Karpas-422 (cell line): ENCODE data around the gene BNIP2. TPM values are rescaled to one million over a fixed set of nuclear protein-coding genes. Genes with fewer than 3 reads are reported as not detected.

Experiments used
- DNase-seq: peaks from one replicate; pipeline ENCODE4 v3.0.0-alpha.2; 2015
- H2AFZ ChIP-seq: fragments of 200-600 bp; sonication (generic); 2 replicates; pipeline ENCODE4 v1.6.1; 2014; ENCODE audit warnings: antibody characterized with exemption, low read length, mixed read lengths
- H3K27ac ChIP-seq: fragments of 200-600 bp; sonication (generic); 2 replicates; pipeline ENCODE4 v1.5.1; 2014; ENCODE audit warnings: mild to moderate bottlenecking, low read length, moderate library complexity
- H3K27me3 ChIP-seq: fragments of 200-600 bp; sonication (generic); 2 replicates; pipeline ENCODE4 v1.6.1; 2014; ENCODE audit warnings: low read length, mixed read lengths
- H3K36me3 ChIP-seq: fragments of 200-600 bp; sonication (generic); 2 replicates; pipeline ENCODE4 v1.6.1; 2014; ENCODE audit warnings: low read length, mixed read lengths; ENCODE audit not compliant: insufficient read depth
- H3K4me1 ChIP-seq: fragments of 200-600 bp; sonication (generic); 2 replicates; pipeline ENCODE4 v1.6.1; 2014; ENCODE audit warnings: mild to moderate bottlenecking, low read length, mixed read lengths
- H3K4me2 ChIP-seq: fragments of 200-600 bp; sonication (generic); 2 replicates; pipeline ENCODE4 v1.6.1; 2014; ENCODE audit warnings: low read length, low read depth, mild to moderate bottlenecking; ENCODE audit not compliant: poor library complexity, severe bottlenecking
- H3K4me3 ChIP-seq: fragments of 200-600 bp; sonication (generic); 2 replicates; pipeline ENCODE4 v1.5.1; 2014; ENCODE audit warnings: mild to moderate bottlenecking, antibody characterized with exemption, low read length, mixed read lengths
- H3K79me2 ChIP-seq: fragments of 200-600 bp; sonication (generic); 2 replicates; pipeline ENCODE4 v1.6.1; 2014; ENCODE audit warnings: mild to moderate bottlenecking, low read length, mixed read lengths
- H3K9ac ChIP-seq: fragments of 200-600 bp; sonication (generic); 2 replicates; pipeline ENCODE4 v1.6.0; 2014; ENCODE audit warnings: low read length
- H3K9me2 ChIP-seq: fragments of 200-600 bp; sonication (generic), shearing (Covaris generic); replicated peaks from 2 replicates; pipeline ENCODE4 v1.6.0; 2014; ENCODE audit warnings: mild to moderate bottlenecking, low read length, moderate library complexity; ENCODE audit not compliant: insufficient read depth
- H3K9me3 ChIP-seq: fragments of 300-700, 200-600 bp; sonication (generic); 2 replicates; pipeline ENCODE4 v1.6.1; 2014; ENCODE audit warnings: low read length, mixed read lengths
- H4K20me1 ChIP-seq: fragments of 200-600 bp; sonication (generic); 2 replicates; pipeline ENCODE4 v1.6.1; 2014; ENCODE audit warnings: mild to moderate bottlenecking, antibody characterized with exemption, low read length, low read depth; ENCODE audit not compliant: insufficient read depth
- total RNA-seq: library from RNA; depleted of rRNA; stranded (reverse); fragments of >200 nt; shearing (Covaris generic); gene quantifications from 2 replicates; pipeline ENCODE4 v1.2.3, GENCODE V29; 2014; ENCODE audit warnings: low replicate concordance

The BNIP2 gene
- total RNA-seq, 1 experiment from 2014 or later: 93.4 TPM

- Histone ChIP-seq H3K4me1 (peaks cover 2% of the 10 kb centered on the region), H3K9me2 (no peaks in the 10 kb centered on the region), H3K9me3 (no peaks in the 10 kb centered on the region), H3K27ac (no peak overlapping the region), H3K36me3 (peaks cover 67% of the 10 kb centered on the region), H3K79me2 (peaks cover 69% of the 10 kb centered on the region), H2AFZ (no peak overlapping the region), H3K4me3 (no peak overlapping the region), H3K4me2 (no peak overlapping the region), H3K27me3 (no peaks in the 10 kb centered on the region), H4K20me1 (peaks cover 3% of the 10 kb centered on the region; the same call in 1 of the 2 replicates), H3K9ac (no peak overlapping the region)
- DNase-seq: no peak
Measured at GRCh38 chr15:59680870-59681269, 8.2 kb downstream of the BNIP2 start.

DNA sequence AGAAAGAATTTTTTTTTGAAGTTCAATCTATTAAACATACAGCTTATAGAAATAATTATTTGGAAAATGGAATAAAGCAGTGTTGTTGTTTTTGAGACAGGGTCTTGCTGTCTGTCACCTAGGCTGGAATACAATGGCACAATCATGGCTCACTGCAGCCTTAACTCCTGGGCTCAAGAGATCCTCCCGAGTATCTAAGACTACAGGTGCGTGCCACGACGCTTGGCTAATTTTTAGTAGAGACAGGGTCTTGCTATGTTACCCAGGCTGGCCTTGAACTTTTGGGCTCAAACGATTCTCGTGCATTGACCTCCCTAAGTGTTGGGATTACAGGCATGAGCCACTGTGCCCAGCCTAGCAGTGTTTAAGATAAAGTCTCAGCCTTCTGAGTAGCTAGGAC lies 8.8 kb downstream of the BNIP2 start:
- DNase-seq: no peak
- Histone ChIP-seq H3K9me3 (no peaks in the 10 kb centered on the region), H3K36me3 (peaks cover 66% of the 10 kb centered on the region), H3K79me2 (peaks cover 68% of the 10 kb centered on the region), H3K4me2 (no peak overlapping the region), H3K27ac (no peak overlapping the region), H3K27me3 (no peaks in the 10 kb centered on the region), H3K4me3 (no peak overlapping the region), H4K20me1 (no peaks in the 10 kb centered on the region; the same call in 1 of the 2 replicates), H3K4me1 (no peaks in the 10 kb centered on the region), H3K9me2 (no peaks in the 10 kb centered on the region), H2AFZ (no peak overlapping the region), H3K9ac (no peak overlapping the region)

DNA sequence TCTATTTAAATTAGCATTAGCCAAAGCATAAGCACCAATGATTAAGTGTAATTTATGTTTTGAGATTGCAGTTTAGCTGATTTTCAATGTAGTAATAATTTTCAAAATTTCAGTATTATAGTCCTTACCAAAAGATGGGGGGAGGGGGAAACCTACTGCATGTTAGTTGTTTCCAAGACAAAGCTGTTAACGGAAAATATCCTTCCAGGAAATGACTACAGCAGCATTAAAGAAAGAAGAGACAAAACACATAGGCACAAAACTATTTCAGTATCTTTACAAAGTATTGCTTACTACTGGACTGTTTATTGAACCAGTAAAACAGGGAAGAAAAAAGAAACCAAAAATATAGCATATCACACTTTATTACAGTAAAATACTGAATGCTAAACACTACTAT lies 10.5 kb downstream of the BNIP2 start:
- Histone ChIP-seq H3K9me2 (no peaks in the 10 kb centered on the region), H2AFZ (no peak overlapping the region), H3K27ac (no peak overlapping the region), H3K79me2 (peaks cover 54% of the 10 kb centered on the region), H3K27me3 (no peaks in the 10 kb centered on the region), H3K4me3 (no peak overlapping the region), H3K9ac (no peak overlapping the region), H3K4me1 (no peaks in the 10 kb centered on the region), H3K36me3 (peaks cover 68% of the 10 kb centered on the region), H4K20me1 (no peaks in the 10 kb centered on the region), H3K4me2 (no peak overlapping the region), H3K9me3 (no peaks in the 10 kb centered on the region)
- DNase-seq: no peak

GRCh38 chr15:59678172-59678571 lies 10.9 kb downstream of the BNIP2 start:
- Histone ChIP-seq H3K79me2 (peaks cover 50% of the 10 kb centered on the region), H3K27ac (no peak overlapping the region), H3K4me1 (no peaks in the 10 kb centered on the region), H4K20me1 (no peaks in the 10 kb centered on the region), H3K9ac (no peak overlapping the region), H3K9me2 (no peaks in the 10 kb centered on the region), H3K27me3 (no peaks in the 10 kb centered on the region), H3K36me3 (peaks cover 67% of the 10 kb centered on the region), H3K4me3 (no peak overlapping the region), H2AFZ (no peak overlapping the region), H3K4me2 (no peak overlapping the region), H3K9me3 (no peaks in the 10 kb centered on the region)
- no peak for DNase-seq

DNA sequence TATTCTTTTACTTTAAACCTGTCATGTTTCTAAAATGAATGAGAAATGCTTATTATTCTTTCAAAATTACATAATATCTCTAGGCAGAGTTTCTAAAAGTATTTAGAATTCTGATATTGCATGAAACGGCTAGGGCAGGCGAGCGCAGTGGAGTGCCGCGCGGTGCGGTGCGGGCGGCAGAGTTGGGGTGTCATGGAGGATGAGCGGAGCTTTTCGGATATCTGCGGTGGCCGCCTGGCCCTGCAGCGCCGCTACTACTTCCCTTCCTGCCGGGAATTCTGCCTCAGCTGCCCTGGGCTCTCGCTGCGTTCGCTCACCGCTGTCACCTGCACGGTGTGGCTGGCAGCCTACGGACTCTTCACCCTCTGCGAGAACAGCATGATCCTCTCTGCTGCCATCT lies 12.6 kb downstream of the BNIP2 start:
- H4K20me1 ChIP-seq: no peaks in the 10 kb centered on the region
- H3K79me2 ChIP-seq: peaks cover 38% of the 10 kb centered on the region

DNA sequence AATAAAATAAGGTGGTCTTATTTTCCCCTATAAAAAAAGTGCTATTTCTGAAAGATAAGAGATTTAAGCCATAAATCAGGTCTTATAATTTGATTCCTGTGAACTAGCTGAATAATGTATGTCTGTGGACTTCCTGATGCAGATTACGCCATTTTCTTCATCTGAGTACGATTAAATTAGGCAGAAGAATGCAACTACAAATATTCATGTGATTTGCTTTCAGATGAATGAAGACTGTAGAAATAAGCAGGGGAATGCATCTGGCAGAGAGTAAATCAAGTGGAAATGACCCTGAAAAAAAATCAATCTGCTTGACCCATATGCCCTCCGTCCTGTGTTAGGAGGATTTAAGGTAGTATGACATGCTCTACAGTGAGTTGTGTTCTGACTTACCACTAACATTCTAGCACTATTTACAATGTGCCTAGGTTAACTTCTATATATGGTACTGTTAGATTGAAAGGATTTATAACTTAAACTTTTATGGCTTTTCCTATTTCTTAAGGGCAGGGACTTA lies 14.7 kb downstream of the BNIP2 start:
- Histone ChIP-seq H3K27ac (no peak overlapping the region), H2AFZ (no peak overlapping the region), H3K9me2 (no peaks in the 10 kb centered on the region), H3K36me3 (peaks cover 65% of the 10 kb centered on the region), H3K4me2 (no peak overlapping the region), H3K9me3 (no peaks in the 10 kb centered on the region), H3K4me1 (no peaks in the 10 kb centered on the region), H3K27me3 (no peaks in the 10 kb centered on the region), H3K79me2 (peaks cover 25% of the 10 kb centered on the region), H3K9ac (no peak overlapping the region), H4K20me1 (no peaks in the 10 kb centered on the region), H3K4me3 (no peak overlapping the region)
- no peak for DNase-seq

More for the DNA sequence above, 12.6 kb downstream of the BNIP2 start:
- no peaks in the 10 kb centered on the region for H3K9me2 ChIP-seq
- peaks cover 69% of the 10 kb centered on the region for H3K36me3 ChIP-seq
- no peak overlapping the region for H3K4me3 ChIP-seq
- H3K4me2 ChIP-seq: no peak overlapping the region
- no peak for DNase-seq
- H3K4me1 ChIP-seq: no peaks in the 10 kb centered on the region
- H3K27me3 ChIP-seq: no peaks in the 10 kb centered on the region
- H3K27ac ChIP-seq: no peak overlapping the region
- H3K9ac ChIP-seq: no peak overlapping the region
- H3K9me3 ChIP-seq: no peaks in the 10 kb centered on the region
- no peak overlapping the region for H2AFZ ChIP-seq

- Histone ChIP-seq H2AFZ (no peak overlapping the region), H3K4me2 (no peak overlapping the region), H3K36me3 (peaks cover 42% of the 10 kb centered on the region), H3K9me3 (no peaks in the 10 kb centered on the region), H4K20me1 (no peaks in the 10 kb centered on the region), H3K4me1 (no peaks in the 10 kb centered on the region), H3K9ac (no peak overlapping the region), H3K4me3 (no peak overlapping the region), H3K9me2 (no peaks in the 10 kb centered on the region), H3K27me3 (no peaks in the 10 kb centered on the region), H3K79me2 (peaks cover 21% of the 10 kb centered on the region), H3K27ac (no peak overlapping the region)
- no peak for DNase-seq
Measured at GRCh38 chr15:59668556-59668955, 20.6 kb downstream of the BNIP2 start.

GRCh38 chr15:59662260-59662659 lies 26.9 kb downstream of the BNIP2 start:
- H3K9me2 ChIP-seq: no peaks in the 10 kb centered on the region
- no peaks in the 10 kb centered on the region for H3K9me3 ChIP-seq
- no peak for DNase-seq
- no peak overlapping the region for H3K4me3 ChIP-seq
- no peak overlapping the region for H3K27ac ChIP-seq
- peaks cover 22% of the 10 kb centered on the region; the same call in 1 of the 2 replicates for H3K36me3 ChIP-seq
- peaks cover 5% of the 10 kb centered on the region for H3K79me2 ChIP-seq
- H2AFZ ChIP-seq: no peak overlapping the region
- no peak overlapping the region for H3K4me2 ChIP-seq
- H3K4me1 ChIP-seq: peaks cover 3% of the 10 kb centered on the region
- H3K9ac ChIP-seq: no peak overlapping the region
- no peaks in the 10 kb centered on the region for H3K27me3 ChIP-seq
- no peaks in the 10 kb centered on the region for H4K20me1 ChIP-seq
